A673 (cell line): ENCODE results near the gene SSNA1. TPM values are rescaled to one million over a fixed set of nuclear protein-coding genes. Genes with fewer than 3 reads are reported as not detected.

ENCODE experiments used
- BruUV-seq: library from RNA; stranded (reverse); fragments of 400-500 nt; replicated peaks from 2 replicates; lab custom pipeline; 2021; lab: Mats Ljungman, UMichigan
- CTCF ChIA-PET: fragments of 300-600 bp; sonication (Branson Sonifier 250); formaldehyde crosslinking; loops from one replicate; lab custom pipeline; 2022; ENCODE audit warnings: antibody characterized with exemption; lab: Charles Lee
- POLR2A ChIA-PET: fragments of 300-600 bp; sonication (Branson Sonifier 250); formaldehyde crosslinking; loops from one replicate; lab custom pipeline; 2022; ENCODE audit warnings: antibody characterized with exemption; ENCODE audit not compliant: low non-redundant PET; lab: Charles Lee
- DNase-seq: peaks from one replicate; pipeline ENCODE4 v3.0.0-alpha.2; 2015; ENCODE audit warnings: low spot score
- H3K27ac ChIP-seq: fragments of 200-600 bp; sonication (generic); 2 replicates; pipeline ENCODE4 v1.5.1; 2016; ENCODE audit warnings: mixed run types, low read depth, mild to moderate bottlenecking, mixed read lengths, antibody characterized with exemption, low read length; ENCODE audit not compliant: poor library complexity, severe bottlenecking
- H3K27me3 ChIP-seq: fragments of 200-600 bp; sonication (generic); replicated peaks from 2 replicates; pipeline ENCODE4 v1.6.1; 2017; ENCODE audit warnings: mixed run types, low read depth, mild to moderate bottlenecking, mixed read lengths, antibody characterized with exemption, low read length; ENCODE audit not compliant: insufficient read depth, poor library complexity
- H3K36me3 ChIP-seq: fragments of 200-600 bp; sonication (generic); 2 replicates; pipeline ENCODE4 v1.6.1; 2016; ENCODE audit warnings: mixed run types, mild to moderate bottlenecking, mixed read lengths, antibody characterized with exemption, low read length; ENCODE audit not compliant: insufficient read depth, poor library complexity, severe bottlenecking
- H3K4me1 ChIP-seq: fragments of 200-600 bp; sonication (generic); 2 replicates; pipeline ENCODE4 v1.6.1; 2017; ENCODE audit warnings: mixed run types, mild to moderate bottlenecking, mixed read lengths, antibody characterized with exemption, low read length; ENCODE audit not compliant: insufficient read depth, poor library complexity, severe bottlenecking
- H3K4me3 ChIP-seq: fragments of 200-600 bp; sonication (generic); 2 replicates; pipeline ENCODE4 v1.5.1; 2016; ENCODE audit warnings: low read depth, mixed run types, mild to moderate bottlenecking, mixed read lengths, low read length; ENCODE audit not compliant: poor library complexity, severe bottlenecking
- H3K9me3 ChIP-seq: fragments of 200-600 bp; sonication (generic); 2 replicates; pipeline ENCODE4 v1.6.1; 2016; ENCODE audit warnings: mixed run types, low read depth, mild to moderate bottlenecking, mixed read lengths, antibody characterized with exemption, low read length; ENCODE audit not compliant: poor library complexity, severe bottlenecking
- EZH2 ChIP-seq: fragments of 200-600 bp; sonication (generic); IDR thresholded peaks from 2 replicates; pipeline ENCODE4 v1.6.1; 2017; ENCODE audit warnings: borderline replicate concordance, low read depth, mild to moderate bottlenecking, mixed read lengths, antibody characterized with exemption, low read length; ENCODE audit not compliant: poor library complexity, severe bottlenecking
- intact Hi-C: fragments of 100-400 bp; cut with micrococcal nuclease; formaldehyde crosslinking; loops from one replicate; pipeline ENCODE4 v1.10.0; 2022; ENCODE audit not compliant: unreplicated experiment
- total RNA-seq: library from RNA; stranded (reverse); gene quantifications from 2 replicates; pipeline ENCODE4 v1.2.3, GENCODE V29; 2021
- TF ChIP-seq, protein P1 (sequence below): fragments of 300-800, 200-600 bp; sonication (generic); conservative IDR thresholded peaks from 2 replicates; pipeline ENCODE4 v1.5.1; 2017; ENCODE audit warnings: low read depth, mild to moderate bottlenecking, antibody characterized with exemption, low read length, moderate library complexity, mixed read lengths

The SSNA1 gene
- total RNA-seq, 1 experiment from 2014 or later = 87.3 TPM

DNA sequence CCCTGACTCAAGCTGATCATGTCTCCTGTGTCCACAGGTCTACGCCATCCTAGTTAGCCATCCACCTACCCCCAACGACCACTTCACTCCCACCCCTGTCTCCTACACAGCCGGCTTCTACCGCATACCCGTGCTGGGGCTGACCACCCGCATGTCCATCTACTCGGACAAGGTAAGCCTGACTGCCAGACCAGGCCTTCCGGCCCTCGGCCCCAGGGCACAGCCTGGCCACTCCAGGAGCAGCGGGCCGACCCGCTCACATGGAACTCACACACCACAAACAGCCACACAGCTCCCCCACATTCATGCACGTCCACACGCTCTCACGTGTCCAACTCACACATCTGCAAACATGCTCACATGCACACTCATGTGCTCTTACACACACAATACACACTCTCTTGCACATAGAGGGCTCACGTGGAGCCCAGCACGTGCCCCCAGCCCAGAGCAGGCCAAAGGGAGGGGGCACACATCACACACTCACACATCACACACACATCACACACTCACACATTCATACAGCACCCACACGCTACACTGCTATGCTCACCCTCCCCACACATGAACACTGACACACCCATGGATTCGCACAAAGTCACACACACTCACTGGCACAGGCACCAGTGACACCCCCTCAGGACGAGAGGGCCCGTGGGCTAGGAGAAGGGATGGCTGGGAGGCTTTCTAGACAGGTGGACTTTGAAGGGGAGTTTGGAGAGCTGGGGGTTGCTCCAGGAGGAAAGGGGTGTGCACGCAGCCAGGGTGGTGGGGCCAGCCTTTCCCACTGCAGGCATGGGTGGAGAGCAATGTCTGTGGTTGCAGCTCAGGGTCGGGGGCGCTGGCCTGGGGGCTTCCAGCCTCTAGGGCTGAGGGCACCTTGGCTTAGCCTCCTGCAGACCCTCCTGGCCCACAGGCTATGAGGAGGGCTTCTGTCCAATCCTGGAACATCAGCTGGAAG lies 46.2 kb upstream of the SSNA1 start:
- H3K4me3 ChIP-seq = no peak overlapping the region
- H3K27me3 ChIP-seq = peaks cover 74% of the 10 kb centered on the region
- CTCF ChIA-PET = no interaction called here
- no peaks in the 10 kb centered on the region for H3K36me3 ChIP-seq
- intact Hi-C loops = no loop called here
- DNase-seq = no peak
- POLR2A ChIA-PET = no interaction called here
- no peaks in the 10 kb centered on the region for H3K4me1 ChIP-seq
- TF ChIP-seq, protein P1, sequence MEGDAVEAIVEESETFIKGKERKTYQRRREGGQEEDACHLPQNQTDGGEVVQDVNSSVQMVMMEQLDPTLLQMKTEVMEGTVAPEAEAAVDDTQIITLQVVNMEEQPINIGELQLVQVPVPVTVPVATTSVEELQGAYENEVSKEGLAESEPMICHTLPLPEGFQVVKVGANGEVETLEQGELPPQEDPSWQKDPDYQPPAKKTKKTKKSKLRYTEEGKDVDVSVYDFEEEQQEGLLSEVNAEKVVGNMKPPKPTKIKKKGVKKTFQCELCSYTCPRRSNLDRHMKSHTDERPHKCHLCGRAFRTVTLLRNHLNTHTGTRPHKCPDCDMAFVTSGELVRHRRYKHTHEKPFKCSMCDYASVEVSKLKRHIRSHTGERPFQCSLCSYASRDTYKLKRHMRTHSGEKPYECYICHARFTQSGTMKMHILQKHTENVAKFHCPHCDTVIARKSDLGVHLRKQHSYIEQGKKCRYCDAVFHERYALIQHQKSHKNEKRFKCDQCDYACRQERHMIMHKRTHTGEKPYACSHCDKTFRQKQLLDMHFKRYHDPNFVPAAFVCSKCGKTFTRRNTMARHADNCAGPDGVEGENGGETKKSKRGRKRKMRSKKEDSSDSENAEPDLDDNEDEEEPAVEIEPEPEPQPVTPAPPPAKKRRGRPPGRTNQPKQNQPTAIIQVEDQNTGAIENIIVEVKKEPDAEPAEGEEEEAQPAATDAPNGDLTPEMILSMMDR = no peak
- TF ChIP-seq EZH2 = no peak
- no peaks in the 10 kb centered on the region for H3K9me3 ChIP-seq
- no peak overlapping the region for H3K27ac ChIP-seq
- BruUV-seq = no TSS peak

GRCh38 chr9:137143459-137143858 lies 45.0 kb upstream of the SSNA1 start:
- Histone ChIP-seq H3K36me3 (no peaks in the 10 kb centered on the region), H3K4me1 (no peaks in the 10 kb centered on the region), H3K4me3 (no peak overlapping the region), H3K27me3 (peaks cover 62% of the 10 kb centered on the region), H3K9me3 (no peaks in the 10 kb centered on the region), H3K27ac (no peak overlapping the region)
- ChIA-PET CTCF (interaction anchor here (0.6 kb wide), 1 partner anchor 39 kb away, joined by 4 read pairs; no protein-coding TSS in a partner anchor), POLR2A (no interaction called here)
- TF ChIP-seq, protein P1 = no peak
- TF ChIP-seq EZH2 = no peak
- no peak for DNase-seq
- intact Hi-C loops = no loop called here
- no TSS peak for BruUV-seq

DNA sequence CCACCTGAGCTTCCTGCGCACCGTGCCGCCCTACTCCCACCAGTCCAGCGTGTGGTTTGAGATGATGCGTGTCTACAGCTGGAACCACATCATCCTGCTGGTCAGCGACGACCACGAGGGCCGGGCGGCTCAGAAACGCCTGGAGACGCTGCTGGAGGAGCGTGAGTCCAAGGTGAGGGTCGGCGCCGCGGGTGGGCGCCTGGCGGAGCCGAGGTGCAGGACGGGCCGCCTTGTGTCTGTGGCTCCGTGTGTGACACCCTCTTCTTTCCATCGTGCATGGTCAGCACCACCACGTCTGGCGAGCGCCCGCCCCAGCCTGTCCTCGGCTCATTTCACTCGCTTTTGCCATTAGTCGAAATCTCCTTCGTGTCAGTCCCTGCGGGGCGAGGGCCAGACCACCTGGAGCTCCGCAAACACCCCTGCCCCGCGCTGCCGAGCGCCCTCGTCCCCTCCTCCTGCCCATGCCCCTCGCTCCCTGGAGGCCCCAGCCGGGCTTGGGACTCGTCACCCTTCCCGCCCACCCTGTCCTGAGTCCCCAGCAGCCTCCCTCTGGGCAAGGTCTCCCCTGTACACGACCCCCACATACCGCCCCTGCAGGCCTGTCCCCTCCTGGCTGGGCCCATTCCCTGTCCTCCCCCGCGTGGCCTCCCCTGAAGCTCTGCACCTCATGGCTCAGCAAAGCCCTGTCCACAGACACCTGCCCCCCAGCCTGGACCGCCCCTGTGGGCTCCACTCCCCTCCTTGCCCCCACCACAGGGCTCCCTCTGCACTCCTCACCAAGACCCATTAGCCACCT lies 42.5 kb upstream of the SSNA1 start:
- TF ChIP-seq, protein P1 = no peak
- TF ChIP-seq EZH2 = no peak
- Histone ChIP-seq H3K9me3 (no peaks in the 10 kb centered on the region), H3K4me3 (no peak overlapping the region), H3K4me1 (peaks cover 5% of the 10 kb centered on the region), H3K27me3 (peaks cover 37% of the 10 kb centered on the region), H3K27ac (no peak overlapping the region), H3K36me3 (no peaks in the 10 kb centered on the region)
- no TSS peak for BruUV-seq
- POLR2A ChIA-PET = no interaction called here
- intact Hi-C loops = no loop called here
- CTCF ChIA-PET = no interaction called here
- DNase-seq = no peak
